Left ventricle myocardium inferior (tissue), 1 donor: ENCODE measurements around the gene PIGK. TPM values are rescaled to one million over a fixed set of nuclear protein-coding genes. Genes with fewer than 3 reads are reported as not detected.

ENCODE experiments used
- DNase-seq: peaks from one replicate; pipeline ENCODE4 v3.0.0-alpha.2; 2020
- H3K27ac ChIP-seq: fragments of 200-600 bp; replicated peaks from 2 replicates; pipeline ENCODE4 v1.8.0; 2021
- H3K27me3 ChIP-seq: fragments of 200-600 bp; 2 replicates; pipeline ENCODE4 v1.8.0; 2021; ENCODE audit warnings: low read depth
- H3K36me3 ChIP-seq: fragments of 200-600 bp; 2 replicates; pipeline ENCODE4 v1.8.0; 2021
- H3K4me1 ChIP-seq: fragments of 200-600 bp; 2 replicates; pipeline ENCODE4 v1.8.0; 2021
- H3K4me3 ChIP-seq: fragments of 200-600 bp; 2 replicates; pipeline ENCODE4 v1.8.0; 2021; ENCODE audit warnings: mild to moderate bottlenecking, moderate library complexity
- H3K9me3 ChIP-seq: fragments of 200-600 bp; replicated peaks from 2 replicates; pipeline ENCODE4 v1.8.0; 2021
- intact Hi-C: fragments of 100-400 bp; cut with micrococcal nuclease; formaldehyde crosslinking; loops from one replicate; pipeline ENCODE4 v1.11.0; 2022
- microRNA-seq: library from miRNA; unstranded; fragments of <30 nt; microRNA quantifications from one replicate; pipeline ENCODE4 v1.2.0, GENCODE V29; 2020
- total RNA-seq: library from RNA; stranded (reverse); fragmentation: NEBNext Ultra II Directional; extraction: Animal tissue kit (Norgen Biotek cat#: 25700); gene quantifications from one replicate; pipeline ENCODE4 v1.2.1, GENCODE V29; 2021
- TF ChIP-seq, protein P1 (sequence below): fragments of 200-600 bp; IDR thresholded peaks from 2 replicates; pipeline ENCODE4 v1.8.0; 2021; ENCODE audit warnings: antibody characterized with exemption, mild to moderate bottlenecking, borderline replicate concordance
- donor health status: DM: no; HTN: yes; CAD: no; lungs with severe emphysema.

PIGK gene
- total RNA-seq, 1 donor from 2014 or later: 31.1 TPM

DNA sequence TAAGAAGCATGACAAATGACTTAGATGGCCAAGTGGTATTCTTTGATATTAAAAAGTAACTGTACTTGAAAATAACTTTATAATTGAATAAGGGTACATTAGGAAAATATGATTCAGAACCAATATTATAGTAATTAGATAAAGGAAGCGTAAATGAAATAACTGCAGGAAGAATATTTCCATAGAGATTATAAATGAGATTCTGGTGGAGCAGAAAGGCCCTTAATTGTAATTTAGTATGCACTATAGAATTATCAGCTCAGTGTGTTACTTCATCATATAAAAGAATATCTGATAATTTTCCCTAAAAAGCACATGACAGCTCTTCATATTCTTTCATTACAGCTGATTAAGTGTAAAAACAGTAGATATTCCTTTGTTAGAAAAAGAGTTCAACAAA lies 171.7 kb downstream of the PIGK start:
- no peak for DNase-seq
- intact Hi-C loops: no loop called here
- Histone ChIP-seq H3K27ac (no peak overlapping the region), H3K27me3 (peaks cover 5% of the 10 kb centered on the region), H3K9me3 (no peaks in the 10 kb centered on the region), H3K4me3 (no peak overlapping the region), H3K4me1 (no peaks in the 10 kb centered on the region), H3K36me3 (no peaks in the 10 kb centered on the region)
- TF ChIP-seq, protein P1, sequence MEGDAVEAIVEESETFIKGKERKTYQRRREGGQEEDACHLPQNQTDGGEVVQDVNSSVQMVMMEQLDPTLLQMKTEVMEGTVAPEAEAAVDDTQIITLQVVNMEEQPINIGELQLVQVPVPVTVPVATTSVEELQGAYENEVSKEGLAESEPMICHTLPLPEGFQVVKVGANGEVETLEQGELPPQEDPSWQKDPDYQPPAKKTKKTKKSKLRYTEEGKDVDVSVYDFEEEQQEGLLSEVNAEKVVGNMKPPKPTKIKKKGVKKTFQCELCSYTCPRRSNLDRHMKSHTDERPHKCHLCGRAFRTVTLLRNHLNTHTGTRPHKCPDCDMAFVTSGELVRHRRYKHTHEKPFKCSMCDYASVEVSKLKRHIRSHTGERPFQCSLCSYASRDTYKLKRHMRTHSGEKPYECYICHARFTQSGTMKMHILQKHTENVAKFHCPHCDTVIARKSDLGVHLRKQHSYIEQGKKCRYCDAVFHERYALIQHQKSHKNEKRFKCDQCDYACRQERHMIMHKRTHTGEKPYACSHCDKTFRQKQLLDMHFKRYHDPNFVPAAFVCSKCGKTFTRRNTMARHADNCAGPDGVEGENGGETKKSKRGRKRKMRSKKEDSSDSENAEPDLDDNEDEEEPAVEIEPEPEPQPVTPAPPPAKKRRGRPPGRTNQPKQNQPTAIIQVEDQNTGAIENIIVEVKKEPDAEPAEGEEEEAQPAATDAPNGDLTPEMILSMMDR: no peak

GRCh38 chr1:77044133-77044849 lies 174.9 kb downstream of the PIGK start:
- no peak for DNase-seq
- H3K36me3 ChIP-seq: no peaks in the 10 kb centered on the region
- H3K27me3 ChIP-seq: peaks cover 5% of the 10 kb centered on the region
- intact Hi-C loops: no loop called here
- TF ChIP-seq, protein P1: no peak
- H3K4me3 ChIP-seq: no peak overlapping the region
- H3K27ac ChIP-seq: no peak overlapping the region
- no peaks in the 10 kb centered on the region for H3K4me1 ChIP-seq
- no peaks in the 10 kb centered on the region for H3K9me3 ChIP-seq

DNA sequence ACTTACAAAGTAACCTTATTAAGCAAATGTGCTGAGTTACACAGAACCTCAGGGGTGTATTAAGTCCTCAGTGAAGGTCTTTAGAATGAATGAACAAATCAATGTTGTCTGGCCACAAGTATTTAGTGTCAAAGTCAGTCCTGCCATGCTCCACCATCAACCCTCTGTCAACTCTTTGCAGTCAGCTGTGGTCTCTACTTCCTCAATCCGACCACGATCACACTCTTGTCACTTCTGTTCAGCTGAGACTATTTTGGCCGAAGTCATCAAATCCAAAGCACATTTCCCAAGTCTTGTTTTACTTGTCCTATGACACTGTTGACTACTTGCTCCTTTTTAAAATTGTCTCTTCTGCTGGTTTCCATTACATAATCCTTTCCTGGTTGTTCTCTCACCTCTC lies 178.4 kb downstream of the PIGK start:
- H3K36me3 ChIP-seq: no peaks in the 10 kb centered on the region
- H3K4me1 ChIP-seq: no peaks in the 10 kb centered on the region
- intact Hi-C loops: no loop called here
- H3K27me3 ChIP-seq: no peaks in the 10 kb centered on the region
- TF ChIP-seq, protein P1: no peak
- H3K4me3 ChIP-seq: no peak overlapping the region
- peaks cover 7% of the 10 kb centered on the region for H3K9me3 ChIP-seq
- DNase-seq: no peak
- no peak overlapping the region for H3K27ac ChIP-seq

DNA sequence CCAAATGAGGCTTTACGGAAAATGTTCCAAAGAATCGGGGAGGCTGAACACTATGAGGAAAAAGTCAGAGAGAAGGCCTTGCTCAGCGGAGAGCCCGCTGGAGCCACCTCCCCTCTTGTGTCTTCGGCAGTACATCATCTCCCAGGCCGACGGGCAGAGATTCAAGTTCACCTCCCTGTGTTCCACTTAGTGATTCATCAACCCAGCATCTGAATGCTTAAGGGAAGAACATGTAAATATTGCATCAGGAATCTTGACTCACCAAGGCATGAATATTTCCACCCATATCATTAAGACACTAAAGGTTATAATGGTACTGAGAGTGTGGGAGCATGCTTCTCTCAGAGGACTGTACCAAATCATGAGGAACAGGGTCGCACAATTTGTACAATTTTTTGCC lies 179.5 kb downstream of the PIGK start:
- H3K27me3 ChIP-seq: no peaks in the 10 kb centered on the region
- no peaks in the 10 kb centered on the region for H3K4me1 ChIP-seq
- no peaks in the 10 kb centered on the region for H3K36me3 ChIP-seq
- no peak overlapping the region for H3K4me3 ChIP-seq
- H3K27ac ChIP-seq: no peak overlapping the region
- DNase-seq: no peak
- peaks cover 7% of the 10 kb centered on the region for H3K9me3 ChIP-seq
- TF ChIP-seq, protein P1: no peak
- intact Hi-C loops: no loop called here

GRCh38 chr1:77039111-77039510 lies 180.1 kb downstream of the PIGK start:
- TF ChIP-seq, protein P1: no peak
- peaks cover 7% of the 10 kb centered on the region for H3K9me3 ChIP-seq
- no peaks in the 10 kb centered on the region for H3K36me3 ChIP-seq
- DNase-seq: no peak
- H3K27ac ChIP-seq: no peak overlapping the region
- no peaks in the 10 kb centered on the region for H3K27me3 ChIP-seq
- intact Hi-C loops: no loop called here
- H3K4me1 ChIP-seq: no peaks in the 10 kb centered on the region
- no peak overlapping the region for H3K4me3 ChIP-seq

Small RNA genes lying within 50 kb of the gene (microRNA-seq; reads per million reads assigned to microRNA genes)
- gene MIR7156: not detected

Other genes with a start within 250 kb of the PIGK start
- 1.0 TPM for gene AK5, start 62.6 kb upstream of the PIGK start, total RNA-seq